Prostate gland (tissue), 2 donors: Measurements from ENCODE around the gene DLG4. TPM values are rescaled to one million over a fixed set of nuclear protein-coding genes. Genes with fewer than 3 reads are reported as not detected.
A peak's percentile ranks its signal among the peaks of the same experiment; 100 is the strongest.
"Not testable (repeated sequence)": the region's sequence is repeated elsewhere in the genome, so short reads cannot be mapped to it uniquely, and the experiment has no call there.

Experiments
- DNase-seq: peaks from one replicate; pipeline ENCODE4 v3.0.0-alpha.2; 2019; ENCODE audit warnings: low spot score
- H3K27ac ChIP-seq, 2 donors: fragments of 200-600 bp; sonication (generic); 2 replicates each; pipeline ENCODE4 v1.5.1; 2017 to 2019
- H3K27me3 ChIP-seq: fragments of 200-600 bp; sonication (generic); replicated peaks from 2 replicates; pipeline ENCODE4 v1.5.1; 2019; ENCODE audit not compliant: insufficient read depth
- H3K36me3 ChIP-seq, 2 donors: fragments of 200-600 bp; sonication (generic); 1 replicate in 1 of 2; 2 replicates in 1 of 2; pipeline versions ENCODE4 v1.5.1 to v1.8.1; 2017 to 2019
- H3K4me1 ChIP-seq: fragments of 200-600 bp; sonication (generic); replicated peaks from 2 replicates; pipeline ENCODE4 v1.5.1; 2019
- H3K4me3 ChIP-seq, 2 donors: fragments of 200-600 bp; sonication (generic); 2 replicates each; pipeline ENCODE4 v1.5.1; 2017 to 2019
- H3K9me3 ChIP-seq: fragments of 200-600 bp; sonication (generic); 2 replicates; pipeline ENCODE4 v1.5.1; 2017
- POLR2A ChIP-seq: fragments of 450-650 bp; IDR thresholded peaks from one replicate; pipeline ENCODE4 v1.6.1; 2016; ENCODE audit warnings: antibody characterized with exemption, mild to moderate bottlenecking
- POLR2AphosphoS5 ChIP-seq: sonication (generic); formaldehyde crosslinking; IDR thresholded peaks from one replicate; pipeline ENCODE4 v1.6.1; 2017; ENCODE audit warnings: antibody characterized with exemption
- WGBS: methylation state at CpG from one replicate; pipeline ENCODE4 v1.1.5; 2018; 5-methylcytosine and 5-hydroxymethylcytosine counted together
- intact Hi-C: fragments of 100-400 bp; cut with DNase I; formaldehyde crosslinking; loops from one replicate; pipeline ENCODE4 v1.14.2; 2022
- total RNA-seq, 2 donors: library from RNA; depleted of rRNA; stranded (reverse); fragments of >200 nt; gene quantifications; one replicate each; pipeline ENCODE4 v1.1.0, GENCODE V29; 2016
- TF ChIP-seq, protein P1 (sequence below), 4 experiments: fragments of 200-600 bp in 2 of 4; fragments of 450-650 bp in 2 of 4; sonication (generic) in 2 of 4; IDR thresholded peaks; 1 replicate in 3 of 4; 2 replicates in 1 of 4; pipeline ENCODE4 v1.5.1; 2016 to 2019; ENCODE audit warnings: antibody characterized with exemption in 4 of 4, mild to moderate bottlenecking in 2 of 4, moderate library complexity in 2 of 4

The DLG4 gene
- total RNA-seq, 2 donors from 2014 or later: 9.3 to 31.6 TPM

DNA sequence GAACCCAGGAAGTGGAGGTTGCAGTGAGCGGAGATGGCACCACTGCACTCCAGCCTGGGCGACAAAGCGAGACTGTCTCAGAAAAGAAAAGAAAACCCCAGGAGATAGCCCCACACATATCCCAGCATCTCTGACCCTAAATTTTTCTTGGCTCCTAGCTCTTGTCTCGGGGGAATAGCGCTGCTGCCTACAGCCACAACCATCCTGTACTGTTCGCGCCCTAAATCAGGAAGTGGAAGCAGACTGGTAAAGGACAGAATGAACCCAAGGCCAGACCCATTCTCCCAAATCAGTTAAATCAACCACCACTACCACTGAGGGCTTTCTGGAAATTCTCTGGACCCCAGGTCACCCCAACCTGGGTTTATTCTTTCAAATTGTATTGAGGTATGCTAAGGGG, 30.2 kb upstream of the DLG4 start:
- intact Hi-C loops: no loop called here
- Histone ChIP-seq H3K9me3 (no peaks in the 10 kb centered on the region), H3K4me3 (peak overlapping the region in 1 of 2 donors; percentile 98), H3K27me3 (no peaks in the 10 kb centered on the region), H3K27ac (peak overlapping the region in 1 of 2 donors; percentile 100), H3K36me3 (peaks cover 0 to 6% of the 10 kb centered on the region in 2 donors), H3K4me1 (peaks cover 13% of the 10 kb centered on the region)
- DNase-seq: no peak
- no peak for TF ChIP-seq POLR2A
- 93% methylated on average over 7 of the region's 7 CpGs for WGBS

DNA sequence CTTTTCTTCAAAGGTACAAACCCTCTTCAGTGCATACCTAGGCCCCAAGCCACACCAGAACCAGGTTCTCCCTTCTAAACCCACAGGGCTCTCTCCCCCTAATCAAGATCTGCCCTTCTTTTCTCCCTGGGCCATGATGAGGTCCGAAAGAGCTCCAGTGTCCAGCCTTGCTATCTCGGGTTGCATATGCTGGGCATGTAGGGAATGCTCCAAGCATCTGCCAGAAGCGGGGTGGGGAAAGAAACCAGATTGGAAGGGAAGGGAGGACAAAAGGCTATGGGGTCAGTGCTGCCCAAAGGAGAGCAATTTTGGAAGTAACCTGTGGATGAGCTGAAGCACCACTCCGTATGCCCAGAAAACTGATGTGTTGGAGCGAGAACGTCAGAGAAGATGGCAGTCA, 29.6 kb upstream of the DLG4 start:
- H3K4me3 ChIP-seq: no peak overlapping the region
- TF ChIP-seq POLR2A: no peak
- TF ChIP-seq, protein P1, sequence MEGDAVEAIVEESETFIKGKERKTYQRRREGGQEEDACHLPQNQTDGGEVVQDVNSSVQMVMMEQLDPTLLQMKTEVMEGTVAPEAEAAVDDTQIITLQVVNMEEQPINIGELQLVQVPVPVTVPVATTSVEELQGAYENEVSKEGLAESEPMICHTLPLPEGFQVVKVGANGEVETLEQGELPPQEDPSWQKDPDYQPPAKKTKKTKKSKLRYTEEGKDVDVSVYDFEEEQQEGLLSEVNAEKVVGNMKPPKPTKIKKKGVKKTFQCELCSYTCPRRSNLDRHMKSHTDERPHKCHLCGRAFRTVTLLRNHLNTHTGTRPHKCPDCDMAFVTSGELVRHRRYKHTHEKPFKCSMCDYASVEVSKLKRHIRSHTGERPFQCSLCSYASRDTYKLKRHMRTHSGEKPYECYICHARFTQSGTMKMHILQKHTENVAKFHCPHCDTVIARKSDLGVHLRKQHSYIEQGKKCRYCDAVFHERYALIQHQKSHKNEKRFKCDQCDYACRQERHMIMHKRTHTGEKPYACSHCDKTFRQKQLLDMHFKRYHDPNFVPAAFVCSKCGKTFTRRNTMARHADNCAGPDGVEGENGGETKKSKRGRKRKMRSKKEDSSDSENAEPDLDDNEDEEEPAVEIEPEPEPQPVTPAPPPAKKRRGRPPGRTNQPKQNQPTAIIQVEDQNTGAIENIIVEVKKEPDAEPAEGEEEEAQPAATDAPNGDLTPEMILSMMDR (IDR thresholded peaks at IDR 0.05): no peak
- TF ChIP-seq POLR2AphosphoS5: no peak

DNA sequence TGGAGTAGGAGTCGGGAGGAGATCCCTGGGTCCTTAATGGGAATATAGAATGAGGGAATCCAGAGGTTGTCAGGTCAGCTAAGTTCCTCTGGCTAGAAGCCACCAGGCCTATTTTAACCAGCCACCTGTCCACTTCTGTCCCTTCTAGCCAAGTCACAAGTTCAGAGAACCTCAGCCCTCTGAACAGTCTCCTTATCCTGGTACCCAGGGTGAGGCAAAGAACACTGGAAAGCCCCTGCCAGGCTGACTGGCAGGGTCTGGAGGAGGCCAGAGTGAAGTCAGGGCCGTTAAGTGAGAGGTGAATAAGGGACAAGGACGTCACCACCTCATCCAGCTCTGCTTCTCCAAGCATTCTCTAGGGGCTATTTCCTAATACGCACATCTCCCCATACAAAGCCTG, 29.2 kb upstream of the DLG4 start:
- Histone ChIP-seq H3K27me3 (no peaks in the 10 kb centered on the region), H3K4me1 (peaks cover 13% of the 10 kb centered on the region), H3K27ac (peak overlapping the region in 1 of 2 donors; percentile 100), H3K9me3 (no peaks in the 10 kb centered on the region), H3K4me3 (no peak overlapping the region), H3K36me3 (peaks cover 0 to 9% of the 10 kb centered on the region in 2 donors)
- intact Hi-C loops: no loop called here
- no peak for DNase-seq
- TF ChIP-seq, protein P1 (IDR thresholded peaks at IDR 0.05): no peak
- no peak for TF ChIP-seq POLR2AphosphoS5
- TF ChIP-seq POLR2A: no peak
- 79% methylated on average over 4 of the region's 4 CpGs for WGBS

More for the DNA sequence above, 29.6 kb upstream of the DLG4 start:
- Histone ChIP-seq H3K27ac (peak overlapping the region in 1 of 2 donors; percentile 100), H3K9me3 (no peaks in the 10 kb centered on the region), H3K27me3 (no peaks in the 10 kb centered on the region), H3K36me3 (peaks cover 0 to 9% of the 10 kb centered on the region in 2 donors), H3K4me1 (peaks cover 13% of the 10 kb centered on the region)
- DNase-seq: no peak
- intact Hi-C loops: no loop called here
- 80% methylated on average over 6 of the region's 6 CpGs for WGBS

DNA sequence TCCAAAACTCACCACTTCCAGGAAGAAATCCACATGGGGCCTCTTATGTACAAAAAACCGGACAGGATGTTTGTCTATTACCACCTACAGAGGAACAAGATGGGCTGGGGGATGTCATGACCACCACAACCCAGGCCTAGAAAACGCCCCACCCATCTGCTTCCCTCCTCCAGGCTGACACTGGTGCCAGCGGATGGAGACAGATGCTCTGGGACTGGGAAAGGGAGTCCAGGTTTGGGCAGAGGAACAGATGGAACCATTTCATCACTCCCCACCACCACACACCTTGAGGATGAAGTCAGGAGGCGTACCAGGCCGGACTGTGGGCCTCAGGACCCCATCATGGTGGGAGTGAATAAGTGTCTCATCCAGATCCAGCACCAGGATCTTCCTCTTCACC, 27.1 kb upstream of the DLG4 start:
- Histone ChIP-seq H3K36me3 (peaks cover 0 to 9% of the 10 kb centered on the region in 2 donors), H3K9me3 (no peaks in the 10 kb centered on the region), H3K4me3 (no peak overlapping the region), H3K27me3 (no peaks in the 10 kb centered on the region), H3K27ac (no peak overlapping the region), H3K4me1 (peaks cover 13% of the 10 kb centered on the region)
- intact Hi-C loops: no loop called here
- WGBS: 82% methylated on average over 5 of the region's 5 CpGs
- no peak for TF ChIP-seq POLR2AphosphoS5
- TF ChIP-seq, protein P1 (IDR thresholded peaks at IDR 0.05): no peak
- no peak for DNase-seq

DNA sequence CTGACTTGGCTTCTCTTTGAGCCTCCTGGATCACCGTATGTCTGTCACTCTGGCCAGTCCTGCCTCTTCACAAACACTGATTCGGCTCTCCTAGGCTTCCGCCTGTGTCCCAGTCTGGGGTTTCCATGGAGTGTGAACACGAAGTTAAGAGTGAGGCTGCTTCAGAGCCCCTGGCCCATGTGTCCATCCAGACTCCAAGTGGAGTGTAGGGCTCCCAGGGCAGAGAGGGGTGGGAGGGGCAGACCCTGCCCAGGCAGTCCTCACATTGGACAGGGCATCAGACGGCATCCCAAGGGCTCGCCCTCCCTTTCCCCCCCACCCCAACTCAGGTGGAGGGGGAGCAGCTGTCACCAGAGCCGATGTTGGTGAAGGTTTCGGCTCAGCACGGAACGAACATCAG, 24.2 kb upstream of the DLG4 start:
- H3K4me1 ChIP-seq: peaks cover 14% of the 10 kb centered on the region
- H3K4me3 ChIP-seq, H3K27me3 ChIP-seq, DNase-seq, H3K9me3 ChIP-seq, intact Hi-C loops: not testable (repeated sequence)
- 71% methylated on average over 10 of the region's 10 CpGs for WGBS
- peak overlapping the region; percentile 98 for H3K27ac ChIP-seq
- H3K36me3 ChIP-seq: peaks cover 0 to 18% of the 10 kb centered on the region in 2 donors

DNA sequence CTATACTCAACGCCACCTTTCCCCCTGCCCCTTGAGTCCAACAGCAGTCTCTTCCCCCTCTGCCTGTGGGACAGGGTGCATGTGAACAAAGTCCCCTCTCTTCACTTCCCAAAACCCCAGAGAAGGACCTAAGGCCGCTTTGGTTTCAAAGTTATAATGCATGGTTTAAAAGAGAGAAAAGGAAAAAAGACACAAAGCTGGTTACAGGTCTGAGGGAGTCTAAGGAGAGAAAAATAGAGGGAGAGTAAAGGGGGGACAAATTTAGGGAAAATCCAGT, 23.8 kb upstream of the DLG4 start:
- intact Hi-C loops: no loop called here
- DNase-seq: no peak
- peaks cover 14% of the 10 kb centered on the region for H3K4me1 ChIP-seq
- H3K36me3 ChIP-seq: peaks cover 0 to 18% of the 10 kb centered on the region in 2 donors
- no peaks in the 10 kb centered on the region for H3K9me3 ChIP-seq
- WGBS: 34% methylated on average over 2 of the region's 2 CpGs
- H3K4me3 ChIP-seq: peak overlapping the region; percentile 76 to 84
- peak overlapping the region; percentile 98 for H3K27ac ChIP-seq
- no peak for TF ChIP-seq POLR2A
- TF ChIP-seq, protein P1 (IDR thresholded peaks at IDR 0.05): no peak
- no peak for TF ChIP-seq POLR2AphosphoS5
- H3K27me3 ChIP-seq: no peaks in the 10 kb centered on the region
